Motor neuron (in vitro differentiated cells): Measurements from ENCODE around the gene SREBF1. TPM values are rescaled to one million over a fixed set of nuclear protein-coding genes. Genes with fewer than 3 reads are reported as not detected.
"Not testable (repeated sequence)": the region's sequence is repeated elsewhere in the genome, so short reads cannot be mapped to it uniquely, and the experiment has no call there.

ENCODE experiments used
- ATAC-seq, 8 experiments: fragments of 200-7000 bp; cut with Tn5 transposase; replicated peaks in 6 of 8; 2 replicates each; pipeline ENCODE4 v1.8.0; 2021; ENCODE audit warnings: mild to moderate bottlenecking in 8 of 8, moderate library complexity in 8 of 8
- H3K27ac ChIP-seq, 2 donors: fragments of 250-450 bp; sonication (Bioruptor Pico); 2 replicates each; pipeline ENCODE4 v1.9.0; 2021; ENCODE audit warnings: antibody characterized with exemption in 2 of 2, mild to moderate bottlenecking in 2 of 2, moderate library complexity in 1 of 2
- H3K4me1 ChIP-seq, 2 donors: fragments of 250-450 bp; sonication (Bioruptor Pico); replicated peaks in 1 of 2; 2 replicates each; pipeline ENCODE4 v1.6.1; 2021; ENCODE audit warnings: antibody characterized with exemption in 2 of 2, mild to moderate bottlenecking in 2 of 2, moderate library complexity in 1 of 2
- H3K4me3 ChIP-seq, 5 donors: fragments of 250-450 bp; sonication (Bioruptor Pico); 2 replicates each; pipeline ENCODE4 v1.9.0; 2021; ENCODE audit warnings: antibody characterized with exemption in 5 of 5, mild to moderate bottlenecking in 5 of 5, moderate library complexity in 4 of 5
- WGBS, 10 experiments: fragments of 450-650 bp; shearing (Covaris generic); methylation state at CpG; one replicate each; pipeline ENCODE4 v1.0.0; 2022; 5-methylcytosine and 5-hydroxymethylcytosine counted together
- in situ Hi-C, 9 experiments: fragments of 400-800 bp; cut with MboI; loops; one replicate each; pipeline ENCODE4 v1.15.0; 2021; ENCODE audit warnings: low sequenced_read_pairs in 9 of 9, low pct_unique_long_range_greater_than_20kb in 2 of 9; ENCODE audit not compliant: unreplicated experiment in 9 of 9
- total RNA-seq, 8 experiments: library from RNA; unstranded; fragments of 300-600 nt; gene quantifications; 2 replicates each; pipeline versions ENCODE4 v1.2.3 to v1.2.4, GENCODE V29; 2022

The SREBF1 gene
- total RNA-seq, 8 experiments from 2014 or later = 14.0 to 204 (median 22.9) TPM

GRCh38 chr17:17809531-17810083 is 27.2 kb downstream of the SREBF1 start:
- 0% methylated on average over 1 of the region's 52 CpGs; no CpG with 5 or more reads in 9 of the 10 experiments for WGBS, 10 experiments
- in situ Hi-C loops = no loop called here
- ATAC-seq = peak in 3 of 8 experiments; percentile 5 to 7 (median 5)
- no peak overlapping the region for H3K4me3 ChIP-seq
- peak overlapping the region in 1 of 2 donors; percentile 2 for H3K27ac ChIP-seq
- peaks cover 33 to 36% of the 10 kb centered on the region in 2 donors for H3K4me1 ChIP-seq

- H3K4me3 ChIP-seq = no peak overlapping the region
- peak in 1 of 8 experiments; percentile 17 for ATAC-seq
- 33 to 62% (median 58%) methylated on average over 2 of the region's 15 CpGs; no CpG with 5 or more reads in 7 of the 10 experiments for WGBS, 10 experiments
- in situ Hi-C loops = no loop called here
- H3K4me1 ChIP-seq = peaks cover 33 to 36% of the 10 kb centered on the region in 2 donors
- no peak overlapping the region for H3K27ac ChIP-seq
Observed at GRCh38 chr17:17808706-17809432, 27.9 kb downstream of the SREBF1 start.

GRCh38 chr17:17808200-17808599 is 28.6 kb downstream of the SREBF1 start:
- H3K4me3 ChIP-seq, H3K27ac ChIP-seq, ATAC-seq, in situ Hi-C loops: not testable (repeated sequence)
- WGBS, 10 experiments = 80 to 100% (median 90%) methylated on average over 1 to 5 of the region's 5 CpGs; no CpG with 5 or more reads in 3 of the 10 experiments
- peaks cover 33 to 36% of the 10 kb centered on the region in 2 donors for H3K4me1 ChIP-seq

GRCh38 chr17:17807440-17807839 is 29.3 kb downstream of the SREBF1 start:
- WGBS, 10 experiments = 83% methylated on average over 1 of the region's 5 CpGs; no CpG with 5 or more reads in 9 of the 10 experiments
- ATAC-seq = no peak
- H3K27ac ChIP-seq = no peak overlapping the region
- in situ Hi-C loops = no loop called here
- H3K4me3 ChIP-seq = no peak overlapping the region
- peaks cover 31 to 33% of the 10 kb centered on the region in 2 donors for H3K4me1 ChIP-seq

GRCh38 chr17:17806611-17807274 is 30.0 kb downstream of the SREBF1 start:
- in situ Hi-C loops = no loop called here
- peaks cover 24 to 26% of the 10 kb centered on the region in 2 donors for H3K4me1 ChIP-seq
- no peak overlapping the region for H3K4me3 ChIP-seq
- H3K27ac ChIP-seq = no peak overlapping the region
- no peak for ATAC-seq
- WGBS, 10 experiments = 80 to 96% (median 91%) methylated on average over 1 to 8 of the region's 17 CpGs; no CpG with 5 or more reads in 5 of the 10 experiments

- in situ Hi-C loops = no loop called here
- no peak for ATAC-seq
- Histone ChIP-seq H3K27ac (no peak overlapping the region), H3K4me1 (peaks cover 19 to 20% of the 10 kb centered on the region in 2 donors), H3K4me3 (no peak overlapping the region)
- WGBS, 10 experiments = 40 to 100% (median 92%) methylated on average over 1 to 3 of the region's 4 CpGs; no CpG with 5 or more reads in 3 of the 10 experiments
Observed at GRCh38 chr17:17806035-17806434, 30.8 kb downstream of the SREBF1 start.

GRCh38 chr17:17805575-17805974 is 31.2 kb downstream of the SREBF1 start:
- WGBS, 10 experiments = 50 to 100% (median 97%) methylated on average over 1 to 3 of the region's 9 CpGs; no CpG with 5 or more reads in 4 of the 10 experiments
- H3K4me3 ChIP-seq = no peak overlapping the region
- in situ Hi-C loops = no loop called here
- H3K27ac ChIP-seq = no peak overlapping the region
- ATAC-seq = no peak
- peaks cover 14 to 16% of the 10 kb centered on the region in 2 donors for H3K4me1 ChIP-seq

GRCh38 chr17:17804007-17804406 is 32.8 kb downstream of the SREBF1 start:
- H3K4me3 ChIP-seq = no peak overlapping the region
- whole genome bisulfite sequencing, 10 experiments = 87 to 94% (median 94%) methylated on average over 2 to 3 of the region's 3 CpGs; no CpG with 5 or more reads in 7 of the 10 experiments
- peaks cover 11 to 13% of the 10 kb centered on the region in 2 donors for H3K4me1 ChIP-seq
- in situ Hi-C loops = no loop called here
- H3K27ac ChIP-seq = no peak overlapping the region
- no peak for ATAC-seq

- Histone ChIP-seq H3K27ac (no peak overlapping the region), H3K4me3 (no peak overlapping the region), H3K4me1 (peaks cover 17% of the 10 kb centered on the region in 2 donors)
- in situ Hi-C loops = no loop called here
- ATAC-seq = no peak
- WGBS, 10 experiments = 85 to 100% (median 93%) methylated on average over 2 to 4 of the region's 13 CpGs; no CpG with 5 or more reads in 4 of the 10 experiments
Observed at GRCh38 chr17:17801800-17802481, 34.8 kb downstream of the SREBF1 start.

GRCh38 chr17:17800504-17801021 is 36.2 kb downstream of the SREBF1 start:
- ATAC-seq = no peak
- Histone ChIP-seq H3K4me1 (peaks cover 17% of the 10 kb centered on the region in 2 donors), H3K4me3 (no peak overlapping the region), H3K27ac (peak overlapping the region in 1 of 2 donors; percentile 50)
- in situ Hi-C loops = no loop called here
- 91 to 100% (median 96%) methylated on average over 1 to 8 of the region's 12 CpGs; no CpG with 5 or more reads in 4 of the 10 experiments for WGBS, 10 experiments

- in situ Hi-C loops = no loop called here
- 80 to 100% (median 100%) methylated on average over 1 to 4 of the region's 16 CpGs; no CpG with 5 or more reads in 5 of the 10 experiments for WGBS, 10 experiments
- no peak for ATAC-seq
- Histone ChIP-seq H3K4me1 (peaks cover 19 to 27% of the 10 kb centered on the region in 2 donors), H3K27ac (peak overlapping the region; percentile 50 to 67), H3K4me3 (no peak overlapping the region)
Observed at GRCh38 chr17:17798573-17799255, 38.1 kb downstream of the SREBF1 start.

GRCh38 chr17:17798010-17798556 is 38.7 kb downstream of the SREBF1 start:
- no peak for ATAC-seq
- in situ Hi-C loops = no loop called here
- peaks cover 25 to 33% of the 10 kb centered on the region in 2 donors for H3K4me1 ChIP-seq
- H3K4me3 ChIP-seq = no peak overlapping the region
- H3K27ac ChIP-seq = peak overlapping the region in 1 of 2 donors; percentile 67
- 85 to 97% (median 87%) methylated on average over 3 to 6 of the region's 25 CpGs; no CpG with 5 or more reads in 7 of the 10 experiments for WGBS, 10 experiments
